ENCODE measurements around the gene VSTM1. TPM values are rescaled to one million over a fixed set of nuclear protein-coding genes. Genes with fewer than 3 reads are reported as not detected.

VSTM1 gene
- total RNA-seq, 1 experiment from 2014 or later, result not detected

- no peak for DNase-seq
- Histone ChIP-seq H4K91ac (ENCODE audit: insufficient read length, low read depth, low read length) (no peak overlapping the region), H3K23ac (ENCODE audit: insufficient read length, low read depth, low read length) (no peak overlapping the region), H3K18ac (ENCODE audit: insufficient read length, low read depth, low read length) (no peak overlapping the region), H2AK5ac (ENCODE audit: insufficient read length, low read length) (no peak overlapping the region), H3K79me2 (ENCODE audit: insufficient read depth, low read length) (no peaks in the 10 kb centered on the region), H3K27ac (ENCODE audit: insufficient read length, low read depth, low read length) (no peak overlapping the region), H2BK5ac (ENCODE audit: insufficient read length, low read length) (no peak overlapping the region), H3K79me1 (ENCODE audit: insufficient read depth, low read depth, low read length, poor library complexity, severe bottlenecking) (no peaks in the 10 kb centered on the region), H3T11ph (ENCODE audit: low read length) (no peak overlapping the region), H3K4me2 (ENCODE audit: insufficient read depth, insufficient read length, low read length) (no peak overlapping the region), H3K9ac (ENCODE audit: extremely low read depth, insufficient read length, low read length) (no peak overlapping the region), H4K20me1 (ENCODE audit: control insufficient read depth, insufficient read depth, insufficient read length) (no peaks in the 10 kb centered on the region), H3K9me3 (ENCODE audit: control insufficient read depth, low read depth, low read length) (no peaks in the 10 kb centered on the region), H3K4me1 (ENCODE audit: insufficient read depth, low read length) (no peaks in the 10 kb centered on the region), H3K14ac (ENCODE audit: insufficient read depth, low read length) (no peak overlapping the region), H3K23me2 (ENCODE audit: insufficient read length, low read depth, low read length, poor library complexity, severe bottlenecking) (no peaks in the 10 kb centered on the region), H3K27me3 (ENCODE audit: insufficient read depth, low read length) (no peaks in the 10 kb centered on the region), H3K56ac (ENCODE audit: insufficient read length, low read depth, low read length) (no peak overlapping the region), H2AFZ (ENCODE audit: low read length) (no peak overlapping the region), H2BK120ac (ENCODE audit: low read depth, low read length, poor library complexity, severe bottlenecking) (no peak overlapping the region), H4K8ac (replicated peaks; ENCODE audit: insufficient read length, low read depth, low read length) (no peak overlapping the region), H4K5ac (ENCODE audit: insufficient read length, low read depth, low read length) (no peak overlapping the region), H2BK15ac (ENCODE audit: low read depth, low read length) (no peak overlapping the region), H3K4ac (ENCODE audit: low read depth, low read length) (no peak overlapping the region), H2BK12ac (ENCODE audit: insufficient read length, low read depth, low read length) (no peak overlapping the region), H2BK20ac (ENCODE audit: low read depth, low read length, poor library complexity, severe bottlenecking) (no peak overlapping the region)
- no peak for TF ChIP-seq CTCF (conservative IDR thresholded peaks at IDR 0.05)
- WGBS (ENCODE audit: extremely low coverage, insufficient read length, low lambda C conversion rate), result no CpG with 5 or more reads among the region's 8 CpGs
- Mint-ChIP-seq H3K27ac (no peak overlapping the region; a peak in 2 of 7 replicates), H3K4me3 (no peak overlapping the region), H3K9me3 (peaks cover 4 to 13% of the 10 kb centered on the region in 2 experiments; a peak in 4 of 5 replicates), H3K36me3 (ENCODE audit: insufficient read depth in 1 of 3, low read depth in 3 of 3) (peaks cover 0 to 3% (median 2%) of the 10 kb centered on the region in 3 experiments; a peak in 1 of 7 replicates), H3K27me3 (ENCODE audit: low read depth) (peaks cover 18% of the 10 kb centered on the region), H3K4me1 (peaks cover 11 to 12% of the 10 kb centered on the region in 2 experiments)
Measured at GRCh38 chr19:54021363-54021762, 42.3 kb downstream of the VSTM1 start.
